Chondrocyte (in vitro differentiated cells): ENCODE results near the gene TPO. TPM values are rescaled to one million over a fixed set of nuclear protein-coding genes. Genes with fewer than 3 reads are reported as not detected.

Experiments
- DNase-seq: peaks from one replicate; pipeline ENCODE4 v3.0.0; 2021; ENCODE audit warnings: mixed read lengths, low spot score
- H3K27ac Mint-ChIP-seq: one replicate; pipeline ENCODE4 v1.8.0; 2021; ENCODE audit warnings: mild to moderate bottlenecking, moderate library complexity, mixed read lengths; ENCODE audit not compliant: unreplicated experiment
- H3K27me3 Mint-ChIP-seq: 2 replicates; pipeline ENCODE4 v1.8.0; 2021; ENCODE audit warnings: low read depth, mixed read lengths
- H3K36me3 Mint-ChIP-seq: 2 replicates; pipeline ENCODE4 v1.8.0; 2021; ENCODE audit warnings: low read depth, mixed read lengths
- H3K4me1 Mint-ChIP-seq: 2 replicates; pipeline ENCODE4 v1.8.0; 2021; ENCODE audit warnings: low read depth, mild to moderate bottlenecking, mixed read lengths
- H3K4me3 Mint-ChIP-seq: one replicate; pipeline ENCODE4 v1.8.0; 2021; ENCODE audit warnings: mild to moderate bottlenecking, moderate library complexity, mixed read lengths; ENCODE audit not compliant: unreplicated experiment
- H3K9me3 Mint-ChIP-seq: 2 replicates; pipeline ENCODE4 v1.8.0; 2021; ENCODE audit warnings: low read depth, mixed read lengths
- CTCF ChIP-seq: fragments of 200-600 bp; sonication (generic); IDR thresholded peaks from 2 replicates; pipeline ENCODE4 v1.5.0; 2021; ENCODE audit warnings: antibody characterized with exemption, mild to moderate bottlenecking, moderate library complexity
- total RNA-seq: library from RNA; stranded (reverse); gene quantifications from 3 replicates; pipeline ENCODE4 v1.2.1, GENCODE V29; 2021

Gene TPO
- total RNA-seq, 1 donor from 2014 or later, result not detected

GRCh38 chr2:1550658-1551316, 137.5 kb downstream of the TPO start:
- peak; percentile 99 for TF ChIP-seq CTCF
- no peak for DNase-seq

GRCh38 chr2:1551905-1552304, 138.6 kb downstream of the TPO start:
- TF ChIP-seq CTCF, result no peak
- no peak overlapping the region for H3K27ac Mint-ChIP-seq
- peaks cover 22% of the 10 kb centered on the region for H3K4me1 Mint-ChIP-seq
- no peaks in the 10 kb centered on the region for H3K36me3 Mint-ChIP-seq
- DNase-seq, result no peak
- no peaks in the 10 kb centered on the region for H3K9me3 Mint-ChIP-seq
- no peak overlapping the region for H3K4me3 Mint-ChIP-seq
- peaks cover 2% of the 10 kb centered on the region for H3K27me3 Mint-ChIP-seq

More at GRCh38 chr2:1550658-1551316, 137.5 kb downstream of the TPO start:
- Mint-ChIP-seq H3K4me1 (peaks cover 21% of the 10 kb centered on the region), H3K27ac (no peak overlapping the region), H3K4me3 (no peak overlapping the region), H3K9me3 (no peaks in the 10 kb centered on the region), H3K27me3 (peaks cover 2% of the 10 kb centered on the region), H3K36me3 (no peaks in the 10 kb centered on the region)

GRCh38 chr2:1552611-1553010, 139.3 kb downstream of the TPO start:
- Mint-ChIP-seq H3K9me3 (no peaks in the 10 kb centered on the region), H3K36me3 (no peaks in the 10 kb centered on the region), H3K4me3 (no peak overlapping the region), H3K27ac (no peak overlapping the region), H3K4me1 (peaks cover 25% of the 10 kb centered on the region), H3K27me3 (peaks cover 2% of the 10 kb centered on the region)
- DNase-seq, result no peak
- TF ChIP-seq CTCF, result no peak

- peaks cover 2% of the 10 kb centered on the region for H3K27me3 Mint-ChIP-seq
- peak overlapping the region; percentile 69 for H3K27ac Mint-ChIP-seq
- DNase-seq, result no peak
- H3K36me3 Mint-ChIP-seq, result no peaks in the 10 kb centered on the region
- peaks cover 25% of the 10 kb centered on the region for H3K4me1 Mint-ChIP-seq
- H3K9me3 Mint-ChIP-seq, result no peaks in the 10 kb centered on the region
- peak; percentile 78 for TF ChIP-seq CTCF
- no peak overlapping the region for H3K4me3 Mint-ChIP-seq
Observed at GRCh38 chr2:1553671-1554295, 140.5 kb downstream of the TPO start.

- Mint-ChIP-seq H3K27ac (no peak overlapping the region), H3K4me3 (no peak overlapping the region), H3K36me3 (no peaks in the 10 kb centered on the region), H3K27me3 (peaks cover 7% of the 10 kb centered on the region), H3K9me3 (no peaks in the 10 kb centered on the region), H3K4me1 (peaks cover 25% of the 10 kb centered on the region)
- DNase-seq, result no peak
- TF ChIP-seq CTCF, result no peak
Observed at GRCh38 chr2:1556286-1556685, 143.0 kb downstream of the TPO start.
